Pulmonary artery endothelial cell (primary cell): ENCODE measurements around the gene WNT5B. TPM values are rescaled to one million over a fixed set of nuclear protein-coding genes. Genes with fewer than 3 reads are reported as not detected.
"Not testable (repeated sequence)": the region's sequence is repeated elsewhere in the genome, so short reads cannot be mapped to it uniquely, and the experiment has no call there.

Source experiments
- DNase-seq: peaks from one replicate; pipeline ENCODE4 v3.0.0-alpha.2; 2011; ENCODE audit warnings: low read depth, low spot score
- total RNA-seq: library from RNA; depleted of rRNA; stranded (reverse); fragments of >200 nt; gene quantifications from 2 replicates; pipeline ENCODE4 v1.2.3, GENCODE V29; 2014

The WNT5B gene
- total RNA-seq, 1 donor from 2014 or later = not detected

DNA sequence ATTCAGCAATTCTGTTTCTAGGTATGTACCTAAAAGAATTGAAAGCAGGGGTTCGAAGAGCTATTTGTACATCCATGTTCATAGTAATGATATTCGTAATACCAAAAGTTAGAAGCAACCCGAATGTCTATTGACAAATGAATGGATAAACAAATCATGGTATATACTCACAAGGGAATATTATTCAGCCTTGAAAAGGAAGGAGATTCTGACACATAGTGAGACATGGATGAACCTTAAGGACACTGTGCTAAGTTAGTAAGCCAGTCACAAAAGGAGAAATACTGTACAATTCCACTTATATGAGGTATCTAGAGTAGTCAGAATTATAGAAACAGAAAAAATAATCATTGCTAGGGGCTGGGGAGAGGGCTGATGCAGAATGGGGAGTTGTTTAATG is 30.3 kb upstream of the WNT5B start:
- DNase-seq = no peak

DNA sequence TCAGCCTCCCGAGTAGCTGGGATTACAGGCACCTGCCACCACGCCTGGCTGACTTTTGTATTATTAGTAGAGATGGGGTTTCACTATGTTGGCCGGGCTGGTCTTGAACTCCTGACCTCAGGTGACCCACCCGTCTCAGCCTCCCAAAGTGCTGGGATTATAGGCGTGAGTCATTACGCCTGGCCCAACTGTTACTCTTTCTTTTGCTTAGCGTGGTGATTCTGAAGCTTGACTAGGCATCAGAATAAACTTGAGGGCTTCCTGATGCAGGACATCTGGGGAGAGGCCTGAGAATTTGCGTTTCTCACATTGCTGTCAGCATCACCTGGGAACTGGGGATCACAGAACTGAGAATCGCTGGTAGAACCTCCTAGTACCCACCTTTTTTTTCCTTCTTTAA is 26.3 kb upstream of the WNT5B start:
- not testable (repeated sequence) for DNase-seq

DNA sequence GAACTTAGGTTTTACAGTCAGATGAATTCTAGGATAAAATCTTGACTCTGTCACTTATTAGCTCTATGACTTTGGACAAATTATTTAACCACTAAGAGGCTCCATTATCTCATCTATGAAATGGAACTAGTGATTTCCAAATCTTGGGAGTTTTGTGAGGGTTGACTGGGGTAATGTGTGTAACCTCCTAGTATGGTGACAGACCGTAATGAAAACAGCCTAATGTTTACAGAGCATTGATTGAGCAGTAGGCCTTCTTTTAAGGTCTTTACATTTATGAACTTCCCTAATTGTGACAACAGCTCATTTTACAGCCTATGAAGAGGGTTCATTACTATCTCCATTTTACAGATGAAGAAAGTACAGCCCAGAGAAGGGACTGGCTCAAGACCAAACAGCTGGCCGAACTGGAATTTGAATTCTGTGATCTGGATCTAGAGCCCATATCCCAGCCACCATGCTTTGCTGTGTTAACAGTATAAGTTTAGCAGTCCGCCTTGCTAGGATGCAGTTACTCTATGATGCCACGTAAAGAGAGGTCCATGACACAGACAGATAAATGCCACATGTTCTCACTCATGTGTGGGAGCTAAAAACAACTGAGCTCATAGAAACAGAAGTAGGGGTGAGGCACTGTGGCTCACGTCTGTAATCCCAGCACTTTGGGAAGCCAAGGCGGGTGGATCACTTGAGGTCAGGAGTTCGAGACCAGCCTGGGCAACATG is 25.6 kb upstream of the WNT5B start:
- DNase-seq = no peak

DNA sequence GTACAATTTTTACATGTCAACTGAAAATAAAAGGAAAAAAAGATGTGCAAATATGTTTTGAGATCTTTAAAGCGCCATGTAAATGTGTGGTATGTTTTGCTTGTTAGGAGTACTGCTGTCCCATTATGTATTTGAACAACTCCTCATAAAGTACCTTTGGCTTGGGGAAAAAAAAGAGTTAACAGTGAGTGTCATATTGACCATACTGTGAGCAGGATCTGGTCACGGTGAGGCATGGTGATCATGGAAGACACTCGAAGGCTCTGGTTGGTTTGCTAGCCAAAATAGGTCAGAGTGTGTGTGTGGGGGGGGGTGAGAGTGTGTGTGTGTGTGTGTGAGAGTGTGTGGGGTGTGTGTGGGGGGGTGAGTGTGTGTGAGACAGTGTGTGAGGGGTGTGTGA is 24.6 kb upstream of the WNT5B start:
- no peak for DNase-seq

DNA sequence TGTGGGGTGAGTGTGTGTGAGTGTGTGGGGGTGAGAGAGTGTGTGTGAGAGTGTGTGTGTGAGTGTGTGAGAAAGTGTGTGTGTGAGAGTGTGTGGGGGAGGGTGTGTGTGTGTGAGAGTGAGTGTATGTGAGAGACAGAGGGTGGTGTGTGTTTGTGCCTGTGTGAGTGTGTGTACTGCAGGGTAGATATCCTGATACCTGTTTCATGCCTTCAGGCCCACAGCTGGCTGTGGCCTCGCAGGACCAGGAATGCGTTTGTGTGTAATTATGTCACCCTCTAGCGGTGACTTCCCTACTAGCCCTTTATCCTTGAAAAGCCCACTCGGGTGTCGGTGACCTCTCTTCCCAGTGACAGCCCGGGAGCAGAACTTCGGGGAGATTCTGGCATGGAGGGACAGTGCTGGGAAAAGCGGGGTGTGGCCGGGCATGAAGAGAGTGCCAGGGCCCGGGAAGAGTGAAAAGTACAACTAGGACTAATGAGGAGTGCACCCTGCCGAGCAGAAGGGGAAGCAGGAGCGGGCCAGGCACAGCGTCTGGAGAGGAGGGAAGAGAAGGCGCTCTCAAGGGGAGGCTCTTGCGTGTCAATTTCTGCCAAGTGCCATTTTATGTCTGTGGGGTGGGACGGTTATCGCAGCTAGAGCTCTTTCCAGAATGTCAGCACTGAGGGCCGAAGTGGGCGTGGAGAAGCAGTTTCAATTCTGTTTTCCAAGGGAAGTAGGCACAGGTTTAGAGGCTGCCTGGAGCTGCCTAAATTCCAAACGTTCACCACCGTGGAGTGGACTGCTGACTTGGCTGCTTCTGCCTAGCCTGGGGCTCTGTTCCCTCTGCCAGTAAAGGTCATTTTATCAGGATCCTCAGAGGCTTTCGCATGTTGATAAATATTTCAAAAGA is 23.7 kb upstream of the WNT5B start:
- peak; percentile 45 for DNase-seq

DNA sequence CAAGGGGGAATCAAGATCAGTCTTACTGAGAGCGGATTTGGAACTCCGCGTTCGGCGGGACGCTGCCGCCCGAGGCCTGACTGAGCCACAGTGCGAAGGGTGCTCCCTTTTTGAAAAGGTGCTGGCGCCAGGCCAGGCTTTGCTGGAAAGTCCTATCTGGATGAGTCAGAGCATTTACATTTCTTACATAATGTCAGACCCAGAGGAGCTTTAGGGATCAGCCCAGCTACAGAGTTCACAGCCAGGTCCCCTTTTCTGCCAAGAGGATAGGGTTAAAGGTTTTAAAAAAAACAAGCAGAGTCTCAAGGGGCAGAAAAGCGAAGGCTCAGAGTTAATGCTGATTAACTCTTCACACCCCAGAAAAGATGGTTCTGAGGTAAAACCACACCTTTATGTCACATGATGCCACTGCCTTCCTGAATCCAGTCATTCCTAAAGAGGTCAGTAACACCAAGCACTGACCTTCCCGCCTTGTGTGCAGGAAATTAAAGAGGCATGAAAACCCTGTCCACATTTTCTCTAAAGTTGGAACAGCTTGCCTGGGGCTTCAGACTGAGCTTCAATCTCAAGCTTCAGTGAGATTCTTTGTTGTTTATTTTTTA is 22.9 kb upstream of the WNT5B start:
- DNase-seq = no peak

DNA sequence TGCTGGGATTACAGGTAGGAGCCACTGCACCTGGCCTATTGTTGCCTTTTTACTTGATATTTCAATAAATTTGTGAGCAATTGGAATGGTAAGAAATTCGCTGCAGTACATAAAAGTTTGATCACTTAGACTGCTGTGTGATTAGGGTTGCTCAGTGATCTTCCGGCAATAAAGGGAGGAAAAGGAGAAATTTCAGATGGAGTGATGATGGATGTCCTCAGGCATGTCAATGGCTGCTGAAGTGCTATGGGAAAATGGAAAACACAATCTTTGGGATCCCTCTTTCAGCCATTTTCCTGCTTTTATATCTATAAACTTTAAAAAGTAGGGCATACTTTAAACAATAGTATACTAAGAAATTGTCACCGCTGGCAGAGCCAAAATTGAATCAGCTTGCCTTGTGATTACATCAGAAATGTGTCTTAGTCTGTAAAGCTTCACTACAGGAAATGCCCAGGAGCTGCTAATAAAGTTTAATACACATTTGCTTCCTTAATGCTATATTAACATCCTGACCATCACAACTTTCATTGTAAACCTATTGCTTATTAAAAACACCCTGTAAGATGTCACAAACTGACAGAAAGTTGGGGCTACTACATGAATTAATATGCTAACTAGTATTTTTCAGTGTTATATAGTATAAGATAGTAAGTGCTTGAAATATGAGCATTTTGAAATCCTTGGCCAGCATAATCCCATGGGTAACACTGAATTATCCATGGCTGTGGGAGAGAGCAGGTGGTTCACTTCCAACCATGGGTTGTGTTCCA is 20.9 kb upstream of the WNT5B start:
- no peak for DNase-seq

DNA sequence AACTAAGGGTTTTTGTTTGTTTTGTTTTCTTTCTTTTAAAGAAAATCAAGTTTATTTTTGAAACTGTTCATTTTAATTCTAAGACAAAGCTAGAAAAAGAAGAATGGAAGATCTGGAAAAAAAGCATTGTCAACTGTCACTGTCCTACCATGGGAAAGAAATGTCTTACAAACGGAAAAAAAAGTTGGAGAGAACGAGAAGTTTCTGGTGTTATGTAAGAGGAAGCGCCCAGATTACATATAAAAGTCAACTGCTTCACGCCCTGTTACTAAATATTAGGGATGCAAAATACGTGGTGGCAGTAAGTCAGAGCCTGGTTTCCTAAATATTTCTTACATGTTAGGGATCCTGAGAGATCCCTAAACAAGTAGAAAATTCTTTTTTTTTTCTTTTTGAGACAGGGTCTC is 20.3 kb upstream of the WNT5B start:
- DNase-seq = no peak

DNA sequence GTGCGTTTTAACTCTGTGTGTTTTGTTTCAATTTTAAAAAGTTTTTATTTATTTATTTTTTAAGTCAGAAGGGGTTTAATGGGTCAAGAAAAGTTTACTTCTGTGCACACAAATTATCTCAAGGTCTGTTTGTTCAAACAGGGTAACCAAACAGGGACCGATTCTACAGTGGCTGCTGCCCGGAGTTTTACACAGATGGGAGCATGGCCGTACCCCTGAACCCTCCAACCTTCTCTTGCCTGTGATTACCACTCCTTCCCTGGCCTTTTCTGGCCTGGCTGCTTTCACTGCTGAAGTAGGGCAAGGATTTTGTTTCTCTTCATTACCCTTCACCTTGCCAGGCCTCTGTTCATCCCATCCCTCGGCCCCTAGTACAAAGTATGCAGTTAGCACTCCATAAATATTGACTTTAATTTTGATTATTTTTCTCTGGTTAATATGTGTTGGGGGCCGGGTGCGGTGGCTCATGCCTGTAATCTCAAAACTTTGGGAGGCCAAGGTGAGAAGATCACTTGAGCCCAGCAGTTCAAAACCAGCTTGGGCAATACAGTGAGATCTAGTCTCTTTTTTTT is 18.9 kb upstream of the WNT5B start:
- DNase-seq = no peak

DNA sequence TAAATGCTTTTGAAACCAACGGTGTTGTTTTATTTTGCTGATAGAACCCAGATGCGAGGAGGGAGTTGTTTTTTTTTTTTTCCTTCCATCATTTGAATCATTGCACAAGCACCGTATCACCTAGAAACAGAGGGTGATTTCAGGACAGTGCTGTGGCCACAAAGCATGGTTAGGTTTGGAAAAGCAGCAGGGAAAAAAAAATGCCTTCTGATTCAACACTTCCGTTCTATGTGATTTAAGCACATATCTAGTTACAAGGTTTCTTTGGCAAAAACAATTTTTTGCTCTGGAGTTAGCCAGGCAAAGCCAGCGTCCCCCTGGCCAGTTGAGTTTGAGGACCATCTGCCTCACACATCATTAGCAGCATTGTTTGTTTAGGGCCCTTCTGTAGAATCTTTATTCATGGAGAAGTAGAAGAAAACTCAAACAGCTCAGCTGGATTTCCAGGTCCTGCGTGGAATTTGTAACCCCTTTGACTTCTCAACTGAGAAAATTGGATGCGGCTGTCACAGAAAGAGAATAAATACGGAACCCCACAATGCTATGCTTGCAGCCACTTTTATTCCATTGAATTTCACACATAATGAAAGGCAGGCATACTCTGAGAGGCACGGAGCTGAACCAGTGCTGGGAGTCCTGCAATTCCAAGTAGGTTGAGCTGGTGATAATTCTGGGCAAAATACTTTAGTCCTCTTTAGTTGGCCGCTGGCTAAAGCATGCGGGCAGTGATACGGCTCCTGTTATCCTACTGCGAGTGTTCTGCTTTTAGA is 17.0 kb upstream of the WNT5B start:
- DNase-seq = no peak

DNA sequence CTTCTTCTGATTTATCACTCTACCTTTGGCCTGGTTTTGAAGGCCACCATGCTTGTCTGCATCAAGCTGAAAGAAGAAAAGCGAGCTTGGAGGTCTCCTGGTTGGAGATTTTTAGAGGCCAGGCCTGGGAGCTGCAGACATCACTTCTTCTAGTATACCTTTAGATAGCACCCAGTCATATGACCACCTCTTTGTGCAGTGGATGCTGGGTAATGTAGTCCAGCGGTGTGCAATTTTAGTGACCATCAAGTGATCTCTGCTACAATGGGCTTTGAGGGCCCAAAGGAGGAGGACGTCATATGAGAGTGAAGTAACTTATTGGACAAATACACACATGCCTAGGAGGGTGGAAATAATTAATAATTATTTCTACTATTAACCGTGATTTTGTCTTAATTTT is 15.2 kb upstream of the WNT5B start:
- DNase-seq = no peak

DNA sequence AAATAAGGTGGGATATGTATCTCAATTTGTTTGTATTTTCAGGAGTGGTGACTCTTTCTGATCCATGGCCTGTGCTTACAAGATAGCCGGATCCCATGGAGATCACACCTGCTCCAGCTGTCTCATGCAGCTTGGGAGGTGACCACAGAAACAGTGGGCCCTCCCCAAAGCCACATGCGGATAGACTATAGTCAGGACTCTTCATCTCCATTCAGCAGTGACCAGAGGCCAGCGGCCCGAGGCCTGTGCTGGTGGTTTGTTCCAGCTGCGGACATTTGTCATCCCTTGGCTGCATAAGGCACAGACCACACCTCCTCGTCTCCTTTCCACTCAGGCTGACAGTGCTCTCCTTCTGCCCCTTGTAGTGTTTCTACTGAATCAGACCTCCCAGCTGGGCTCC is 14.7 kb upstream of the WNT5B start:
- DNase-seq = no peak

DNA sequence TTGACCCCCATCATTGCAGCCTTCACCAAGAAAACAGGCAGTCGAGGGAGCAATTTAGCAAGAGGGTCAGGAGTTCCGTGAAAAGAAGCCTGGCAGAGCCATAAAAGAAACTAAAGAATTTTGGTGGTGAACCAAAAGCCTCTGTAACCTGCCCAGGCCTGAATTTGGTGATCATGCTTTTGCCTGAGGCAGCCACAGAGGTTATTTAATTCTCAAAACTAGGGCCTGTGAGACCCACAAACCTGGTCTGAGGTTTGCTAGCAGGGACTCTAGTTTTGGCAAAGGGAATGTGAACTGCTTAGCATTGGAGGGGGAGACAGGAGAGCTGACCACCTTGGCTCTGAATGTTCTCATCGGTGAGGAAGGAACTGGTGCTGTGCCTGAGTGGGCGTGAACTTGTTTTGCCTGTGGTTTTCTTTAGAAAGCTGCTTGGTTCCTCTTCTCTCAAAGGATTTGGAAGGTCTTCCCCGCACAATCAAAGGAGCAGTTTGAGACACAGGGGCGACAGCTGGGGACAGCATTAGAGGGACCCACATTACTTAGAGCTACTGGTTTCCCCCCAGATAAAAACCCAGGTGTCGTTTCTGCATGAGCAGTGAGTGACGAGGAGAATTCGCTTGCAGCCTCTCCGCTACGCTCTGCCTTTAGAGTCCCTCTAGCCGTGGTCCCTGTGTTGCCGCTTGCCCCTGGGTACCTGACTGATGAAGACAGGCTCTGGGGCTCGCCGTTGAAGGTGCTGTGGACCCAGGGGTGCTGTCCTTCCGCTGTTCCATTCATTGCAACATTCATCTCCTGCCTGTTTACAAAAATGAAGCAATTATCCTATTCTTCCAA is 12.6 kb upstream of the WNT5B start:
- no peak for DNase-seq

DNA sequence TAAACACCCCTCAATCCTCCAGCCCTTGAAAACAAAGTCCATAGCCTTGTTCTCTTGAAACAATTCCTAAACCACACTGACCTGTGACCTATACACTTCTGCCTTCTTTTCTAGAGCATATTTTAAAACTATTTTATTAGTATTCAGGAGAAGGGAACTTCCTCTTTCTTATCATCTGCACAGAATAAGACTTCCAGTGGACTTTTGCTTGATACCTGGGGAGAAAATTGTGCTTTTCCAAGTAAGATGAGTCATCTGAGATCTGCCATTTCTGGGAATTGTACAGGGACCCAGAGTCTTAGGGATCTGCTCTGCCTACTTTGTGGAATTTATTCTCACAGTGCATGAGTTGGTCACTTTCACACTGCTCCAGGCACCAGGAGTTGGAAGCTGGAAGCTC is 10.5 kb upstream of the WNT5B start:
- no peak for DNase-seq

DNA sequence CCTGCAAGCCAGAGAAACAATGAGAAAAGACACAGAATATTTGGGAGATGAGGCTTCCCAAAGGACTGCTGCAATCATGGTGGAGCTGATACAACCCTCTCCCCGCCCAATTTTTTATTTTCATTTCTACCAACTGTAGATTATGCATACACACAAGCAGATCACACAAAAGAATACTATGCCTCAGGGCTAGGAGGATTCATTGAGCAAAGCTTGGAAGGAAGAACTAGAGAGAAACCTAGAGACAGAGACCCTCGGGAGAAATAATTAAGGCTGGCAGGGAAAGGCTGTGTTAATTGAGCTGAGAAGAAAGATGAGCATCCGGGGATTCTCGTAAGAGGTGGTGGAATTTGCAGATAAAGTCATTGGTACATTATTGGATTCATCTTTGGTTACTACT is 9.9 kb upstream of the WNT5B start:
- DNase-seq = no peak

DNA sequence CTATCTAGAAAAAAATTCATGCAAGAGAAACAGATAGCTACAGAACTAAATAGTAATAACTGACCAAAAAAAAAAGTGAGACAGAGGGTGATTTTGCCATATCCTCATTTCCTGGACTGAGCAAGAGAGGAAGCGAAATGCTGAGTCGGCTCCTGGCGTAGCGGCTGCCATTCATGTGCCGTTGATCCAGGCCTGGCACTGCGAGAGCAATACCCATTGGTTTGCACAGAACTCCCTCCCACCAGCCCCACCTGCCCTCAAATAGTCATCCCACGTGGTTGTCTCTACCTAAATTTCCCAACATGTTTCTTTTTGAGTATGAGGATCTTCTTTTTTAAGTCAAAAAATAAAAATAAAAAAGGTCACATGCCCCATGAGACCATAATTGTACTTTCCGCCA is 9.4 kb upstream of the WNT5B start:
- peak; percentile 41 for DNase-seq

DNA sequence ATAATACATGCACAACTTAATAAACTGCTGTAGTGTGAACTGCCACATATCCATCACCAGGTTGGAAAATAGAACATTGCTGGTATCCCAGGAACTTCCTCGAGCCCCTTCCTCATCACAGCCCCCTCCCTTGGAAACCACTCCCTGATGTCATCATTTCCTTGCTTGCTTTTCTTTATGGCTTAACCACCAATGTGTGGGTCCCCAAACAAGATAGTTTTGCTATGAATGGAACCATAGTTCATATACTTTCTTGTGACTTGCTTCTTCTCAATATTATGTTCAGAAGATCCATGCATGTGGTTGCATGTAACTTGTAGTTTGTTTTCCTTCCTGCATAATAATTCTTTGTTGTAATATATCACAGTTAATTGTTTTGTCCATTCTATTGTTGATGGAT is 8.9 kb upstream of the WNT5B start:
- no peak for DNase-seq

DNA sequence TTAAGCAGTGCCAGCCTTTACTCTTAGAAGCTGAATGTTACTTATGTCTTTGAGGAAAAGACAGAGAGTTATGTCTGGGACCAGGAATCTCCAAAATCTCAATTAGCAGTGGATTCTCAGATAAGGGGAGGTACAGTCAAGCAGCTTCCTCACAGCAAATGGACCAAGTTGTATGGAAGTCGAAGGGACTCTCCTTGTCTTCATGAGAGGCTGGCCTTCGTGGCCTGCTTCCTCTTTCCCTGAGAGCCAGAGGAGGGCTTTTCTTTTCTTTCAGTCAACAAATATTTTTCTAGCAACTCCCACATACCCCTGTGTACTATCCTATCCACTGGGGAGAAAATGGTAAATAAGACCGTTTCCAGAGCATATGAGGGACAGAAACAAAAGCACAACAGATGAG is 6.6 kb upstream of the WNT5B start:
- DNase-seq = no peak

DNA sequence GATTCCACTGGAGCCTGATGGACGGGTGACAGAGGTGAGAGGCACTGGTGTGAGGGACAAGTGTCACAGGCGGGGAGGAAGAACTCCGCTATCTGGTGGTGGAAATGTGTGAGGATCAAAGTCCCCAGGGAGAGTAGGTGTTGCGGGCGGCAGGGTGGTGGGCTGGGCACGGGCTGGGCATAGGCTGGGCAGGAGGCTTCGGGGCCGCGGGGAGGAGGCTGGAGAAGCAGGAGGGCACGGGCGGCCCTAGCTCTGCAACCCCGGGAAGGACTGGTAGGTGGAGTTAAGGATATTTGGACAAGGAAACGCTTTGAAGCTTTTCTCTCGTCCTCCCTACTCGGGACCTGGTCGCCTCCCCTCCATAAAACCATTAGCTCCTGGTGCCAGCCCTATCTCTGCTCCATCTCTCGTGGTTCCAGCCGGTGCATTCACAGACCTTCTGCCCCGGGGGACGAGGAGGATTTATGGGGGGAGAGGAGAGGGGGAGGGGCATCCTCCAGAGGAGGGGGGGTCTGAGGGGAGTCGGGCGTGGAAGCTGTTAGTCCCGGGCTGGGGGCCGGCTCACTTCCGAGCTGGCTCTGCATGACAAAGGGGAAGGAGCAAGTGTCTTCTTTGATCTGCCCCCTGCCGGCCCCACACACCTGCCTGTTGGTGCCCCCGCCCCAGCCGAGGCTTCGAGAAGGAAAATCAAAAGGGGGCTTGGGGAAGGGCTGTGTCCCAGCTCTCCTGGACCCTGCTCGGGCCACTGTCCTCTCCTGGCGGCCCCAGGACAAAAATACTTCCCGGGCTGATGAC is 504 bp downstream of the WNT5B start:
- no peak for DNase-seq
